Muscle layer of duodenum (tissue), 2 donors: ENCODE measurements around the gene PAK1IP1.
A peak's percentile ranks its signal among the peaks of the same experiment; 100 is the strongest.
"Not testable (repeated sequence)": the region's sequence is repeated elsewhere in the genome, so short reads cannot be mapped to it uniquely, and the experiment has no call there.

Experiments
- H3K27ac ChIP-seq: one replicate; pipeline ENCODE4 v1.7.0; 2013; ENCODE audit warnings: mild to moderate bottlenecking, low read length
- H3K27me3 ChIP-seq: one replicate; pipeline ENCODE4 v1.7.0; 2013; ENCODE audit warnings: low read depth, mild to moderate bottlenecking, control low read depth, low read length
- H3K36me3 ChIP-seq, 2 donors: one replicate each; pipeline ENCODE4 v1.7.0; 2013; ENCODE audit warnings: low read length in 2 of 2, control low read depth in 1 of 2, mild to moderate bottlenecking in 1 of 2; ENCODE audit not compliant: insufficient read depth in 2 of 2, control insufficient read depth in 1 of 2
- H3K4me1 ChIP-seq, 2 donors: one replicate each; pipeline ENCODE4 v1.7.0; 2013; ENCODE audit warnings: low read length in 2 of 2, mild to moderate bottlenecking in 2 of 2, control low read depth in 1 of 2, moderate library complexity in 1 of 2; ENCODE audit not compliant: insufficient read depth in 2 of 2, control insufficient read depth in 1 of 2
- H3K4me3 ChIP-seq, 2 donors: one replicate each; pipeline ENCODE4 v1.7.0; 2013; ENCODE audit warnings: low read length in 2 of 2, low read depth in 1 of 2, mild to moderate bottlenecking in 1 of 2
- H3K9me3 ChIP-seq, 2 donors: one replicate each; pipeline ENCODE4 v1.7.0; 2013; ENCODE audit warnings: low read length in 2 of 2, control low read depth in 1 of 2, mild to moderate bottlenecking in 1 of 2; ENCODE audit not compliant: control insufficient read depth in 1 of 2
- donor health status: healthy.

PAK1IP1 gene, protein sequence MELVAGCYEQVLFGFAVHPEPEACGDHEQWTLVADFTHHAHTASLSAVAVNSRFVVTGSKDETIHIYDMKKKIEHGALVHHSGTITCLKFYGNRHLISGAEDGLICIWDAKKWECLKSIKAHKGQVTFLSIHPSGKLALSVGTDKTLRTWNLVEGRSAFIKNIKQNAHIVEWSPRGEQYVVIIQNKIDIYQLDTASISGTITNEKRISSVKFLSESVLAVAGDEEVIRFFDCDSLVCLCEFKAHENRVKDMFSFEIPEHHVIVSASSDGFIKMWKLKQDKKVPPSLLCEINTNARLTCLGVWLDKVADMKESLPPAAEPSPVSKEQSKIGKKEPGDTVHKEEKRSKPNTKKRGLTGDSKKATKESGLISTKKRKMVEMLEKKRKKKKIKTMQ

DNA sequence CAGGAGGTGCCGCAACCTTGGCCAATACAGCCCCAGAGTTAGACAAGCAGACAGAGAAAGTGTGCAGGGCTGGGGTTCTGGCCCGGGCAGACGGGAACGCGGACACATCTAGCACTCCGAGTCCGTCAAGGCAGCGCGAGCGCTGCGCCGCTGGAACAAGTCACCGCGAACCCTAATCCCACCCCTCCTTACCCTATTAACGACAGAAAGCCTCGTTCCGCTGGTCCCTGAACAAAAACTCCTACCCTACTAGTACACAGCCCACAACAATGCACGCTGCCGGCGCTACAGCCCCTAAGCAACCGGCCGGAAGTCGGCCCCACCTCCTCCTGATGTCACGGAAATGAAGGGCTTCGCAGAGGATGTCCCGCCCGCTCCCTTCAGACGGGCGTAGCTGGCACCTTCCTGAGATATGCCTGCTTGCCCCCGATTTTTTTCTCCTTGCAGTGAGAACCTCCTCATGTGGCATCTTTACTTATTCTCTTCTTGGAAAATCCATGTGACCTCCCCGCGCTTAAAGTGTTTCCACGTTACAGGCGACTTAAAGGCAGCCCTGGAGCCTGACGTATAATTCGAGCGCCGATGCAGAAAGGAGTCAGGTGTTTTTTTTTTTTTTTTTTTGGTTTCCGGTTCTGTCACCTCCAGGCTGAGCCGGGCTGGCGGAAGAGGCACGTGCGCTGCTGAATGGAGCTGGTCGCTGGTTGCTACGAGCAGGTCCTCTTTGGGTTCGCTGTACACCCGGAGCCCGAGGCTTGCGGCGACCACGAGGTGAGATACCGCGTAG is at the start of gene PAK1IP1, which contains the start of gene C6orf52:
PAK1IP1 (plus strand) TSS at position 671 of the 784 bp plus-strand sequence; CDS start at position 685, 14 bp downstream.
C6orf52 (minus strand) TSS at position 315 of the 784 bp plus-strand sequence. CDS start 7,066 bp downstream, outside the sequence.
- Histone ChIP-seq H3K27me3 (no peaks in the 10 kb centered on the region), H3K27ac (peak within 1 kb of the TSS; percentile 98), H3K9me3 (no peaks in the 10 kb centered on the region), H3K4me3 (peak within 1 kb of the TSS; percentile 82 to 98), H3K36me3 (peaks cover 15 to 20% of the 10 kb centered on the region in 2 donors), H3K4me1 (peaks cover 13 to 21% of the 10 kb centered on the region in 2 donors)

DNA sequence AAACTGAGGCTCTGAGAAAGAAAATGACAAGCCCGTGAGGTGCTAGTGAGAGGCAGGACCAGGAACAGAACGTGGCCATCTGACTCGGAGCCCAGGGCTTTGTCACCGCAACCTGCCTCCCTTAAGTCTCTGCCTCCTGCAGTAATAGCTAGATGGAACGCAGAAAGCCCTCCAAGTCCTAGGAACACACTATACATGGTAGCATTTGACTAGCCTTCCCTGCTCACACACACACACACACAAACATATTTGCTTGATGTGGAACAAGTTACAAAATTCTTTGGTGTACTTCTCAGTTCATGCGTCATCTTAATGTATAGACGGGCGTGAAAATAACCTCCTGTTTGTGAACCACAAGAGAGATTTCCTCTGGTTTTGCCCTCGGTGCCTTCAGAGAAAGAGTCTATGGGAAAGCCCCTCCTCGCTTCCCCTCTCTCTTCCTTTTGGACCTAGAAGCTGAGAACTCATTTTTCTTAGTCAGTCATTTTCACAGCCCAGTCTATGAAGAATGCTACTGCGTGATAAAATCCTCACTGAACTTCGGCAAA is 39.2 kb upstream of the PAK1IP1 start:
- Histone ChIP-seq H3K36me3 (no peaks in the 10 kb centered on the region), H3K4me3 (no peak overlapping the region), H3K4me1 (no peaks in the 10 kb centered on the region), H3K27ac (no peak overlapping the region), H3K27me3 (no peaks in the 10 kb centered on the region), H3K9me3 (no peaks in the 10 kb centered on the region)

DNA sequence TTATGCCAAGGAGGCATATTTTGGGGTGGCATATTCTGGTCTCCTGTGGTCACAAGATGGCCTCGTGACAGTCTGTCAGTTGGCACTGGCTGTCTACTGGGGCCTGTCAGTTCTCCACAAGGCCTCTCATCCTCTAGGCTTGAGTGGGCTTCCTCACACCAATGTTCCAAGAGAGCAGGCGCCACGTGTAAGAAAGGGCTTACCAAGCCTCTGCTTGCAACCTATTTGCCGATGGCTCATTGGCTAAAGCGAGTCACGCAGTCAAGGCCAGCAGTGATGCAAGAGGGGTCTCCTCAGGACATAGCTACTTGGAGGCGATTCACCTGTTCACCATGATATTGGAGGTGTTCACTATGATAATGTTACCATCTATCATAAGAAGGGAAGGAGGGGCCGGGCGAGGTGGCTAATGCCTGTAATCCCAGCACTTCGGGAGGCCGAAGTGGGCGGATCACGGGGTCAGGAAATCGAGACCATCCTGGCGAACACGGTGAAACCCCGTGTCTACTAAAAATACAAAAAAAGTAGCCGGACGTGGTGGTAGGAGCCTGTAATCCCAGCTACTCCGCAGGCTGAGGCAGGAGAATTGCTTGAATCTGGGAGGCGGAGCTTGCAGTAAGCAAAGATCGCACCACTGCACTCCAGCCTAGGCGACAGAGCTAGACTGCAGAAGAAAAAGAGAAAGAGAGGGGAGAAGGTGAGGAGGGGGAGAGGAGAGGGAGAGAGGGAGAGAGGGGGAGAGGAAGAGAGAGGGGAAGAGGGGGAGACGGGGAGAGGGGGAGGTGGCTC is 35.7 kb upstream of the PAK1IP1 start:
- Histone ChIP-seq H3K9me3 (no peaks in the 10 kb centered on the region), H3K4me3 (peak overlapping the region in 1 of 2 donors; percentile 64), H3K36me3 (no peaks in the 10 kb centered on the region), H3K27ac (no peak overlapping the region), H3K27me3 (no peaks in the 10 kb centered on the region), H3K4me1 (no peaks in the 10 kb centered on the region)

DNA sequence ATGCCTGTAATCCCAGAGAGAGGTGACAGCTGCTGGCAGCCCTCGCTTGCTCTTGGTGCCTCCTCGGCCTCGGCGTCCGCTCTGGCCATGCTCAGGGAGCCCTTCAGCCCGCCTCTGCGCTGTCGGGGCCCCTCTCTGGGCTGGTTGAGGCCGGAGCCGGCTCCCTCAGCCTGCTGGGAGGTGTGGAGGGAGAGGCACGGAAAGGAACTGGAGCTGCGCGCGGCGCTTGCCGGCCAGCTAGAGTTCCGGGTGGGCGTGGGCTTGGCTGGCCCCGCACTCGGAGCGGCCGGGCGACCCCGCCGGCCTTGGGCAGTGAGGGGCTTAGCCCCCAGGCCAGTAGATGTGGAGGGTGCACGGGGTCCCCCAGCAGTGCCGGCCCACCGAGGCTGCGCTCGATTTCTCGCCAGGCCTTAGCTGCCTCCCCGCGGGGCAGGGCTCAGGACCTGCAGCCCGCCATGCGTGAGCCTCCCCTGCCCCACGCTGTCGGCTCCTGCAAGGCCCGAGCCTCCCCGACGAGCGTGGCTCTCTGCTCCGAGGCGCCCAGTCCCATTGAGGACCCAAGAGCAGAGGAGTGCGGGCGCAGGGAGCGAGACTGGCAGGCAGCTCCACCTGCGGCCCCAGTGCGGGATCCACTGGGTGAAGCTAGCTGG is 34.9 kb upstream of the PAK1IP1 start:
- Histone ChIP-seq H3K27ac (no peak overlapping the region), H3K27me3 (no peaks in the 10 kb centered on the region), H3K9me3 (no peaks in the 10 kb centered on the region), H3K36me3 (no peaks in the 10 kb centered on the region), H3K4me1 (no peaks in the 10 kb centered on the region), H3K4me3 (peak overlapping the region in 1 of 2 donors; percentile 64)

DNA sequence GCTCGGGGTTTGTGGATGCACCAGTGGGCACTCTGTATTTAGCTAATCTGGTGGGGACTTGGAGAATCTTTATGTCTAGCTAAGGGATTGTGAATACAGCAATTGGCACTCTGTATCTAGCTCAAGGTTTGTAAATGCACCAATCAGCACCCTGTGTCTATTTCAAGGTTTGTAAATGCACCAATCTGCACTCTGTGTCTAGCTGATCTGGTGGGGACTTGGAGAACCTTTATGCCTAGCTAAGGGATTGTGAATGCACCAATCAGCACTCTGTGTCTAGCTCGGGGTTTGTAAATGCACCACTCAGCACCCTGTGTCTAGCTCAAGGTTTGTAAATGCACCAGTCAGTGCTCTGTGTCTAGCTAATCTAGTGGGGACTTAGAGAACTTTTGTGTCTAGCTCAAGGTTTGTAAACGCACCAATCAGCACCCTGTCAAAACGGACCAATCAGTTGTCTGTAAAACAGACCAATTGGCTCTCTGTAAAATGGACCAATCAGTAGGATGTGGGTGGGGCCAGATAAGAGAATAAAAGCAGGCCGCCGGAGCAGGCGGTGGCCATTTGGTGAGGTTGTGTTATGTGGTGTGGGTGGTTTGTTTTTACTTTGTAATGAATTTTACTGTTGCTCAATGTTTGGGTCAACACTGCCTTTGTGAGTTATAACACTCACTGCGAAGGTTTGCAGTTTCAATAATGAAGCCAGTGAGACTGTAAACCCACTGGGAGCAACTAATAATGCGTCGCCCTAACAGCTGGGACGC is 34.2 kb upstream of the PAK1IP1 start:
- not testable (repeated sequence) for H3K27me3 ChIP-seq, H3K4me1 ChIP-seq, H3K27ac ChIP-seq, H3K36me3 ChIP-seq, H3K9me3 ChIP-seq
- H3K4me3 ChIP-seq, result peak overlapping the region in 1 of 2 donors; percentile 64

DNA sequence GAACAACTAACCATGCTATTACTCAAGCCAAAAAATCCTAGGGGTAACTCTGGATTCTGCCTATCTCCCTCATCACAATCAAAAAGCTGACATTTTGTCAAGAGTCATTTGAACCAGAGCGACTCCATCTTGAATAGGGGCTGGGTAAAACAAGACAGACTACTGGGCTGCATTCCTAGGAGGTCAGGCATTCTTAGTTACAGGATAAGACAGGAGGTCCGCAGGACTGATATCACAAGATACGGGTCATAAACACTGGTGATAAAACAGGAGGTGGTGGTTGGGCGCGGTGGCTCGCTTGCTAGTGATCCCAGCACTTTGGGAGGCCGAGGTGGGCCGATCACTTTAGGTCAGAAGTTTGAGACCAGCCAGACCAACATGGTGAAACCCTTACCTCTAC is 32.6 kb upstream of the PAK1IP1 start:
- no peaks in the 10 kb centered on the region for H3K36me3 ChIP-seq
- H3K27me3 ChIP-seq, result no peaks in the 10 kb centered on the region
- H3K9me3 ChIP-seq, result no peaks in the 10 kb centered on the region
- H3K27ac ChIP-seq, result no peak overlapping the region
- H3K4me3 ChIP-seq, result no peak overlapping the region
- no peaks in the 10 kb centered on the region for H3K4me1 ChIP-seq

DNA sequence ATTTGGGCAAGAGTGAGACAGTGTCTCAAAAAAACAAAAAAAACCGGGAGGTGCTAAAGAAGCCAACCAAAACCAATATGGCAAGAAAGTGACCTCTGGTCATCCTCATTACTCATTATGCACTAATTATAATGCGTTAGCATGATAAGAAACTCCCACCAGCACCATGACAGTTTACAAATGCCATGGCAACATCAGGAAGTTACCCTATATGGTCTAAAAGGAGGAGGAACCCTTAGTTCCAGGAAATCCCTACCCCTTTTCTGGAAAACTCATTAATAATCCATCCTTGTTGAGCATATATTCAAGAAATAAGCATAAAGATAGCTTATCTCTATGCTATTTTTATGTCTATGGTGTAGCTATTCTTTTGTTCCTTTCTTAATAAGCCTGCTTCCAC is 32.0 kb upstream of the PAK1IP1 start:
- H3K27me3 ChIP-seq, result no peaks in the 10 kb centered on the region
- no peak overlapping the region for H3K4me3 ChIP-seq
- H3K9me3 ChIP-seq, result no peaks in the 10 kb centered on the region
- H3K27ac ChIP-seq, result no peak overlapping the region
- no peaks in the 10 kb centered on the region for H3K36me3 ChIP-seq
- H3K4me1 ChIP-seq, result no peaks in the 10 kb centered on the region

DNA sequence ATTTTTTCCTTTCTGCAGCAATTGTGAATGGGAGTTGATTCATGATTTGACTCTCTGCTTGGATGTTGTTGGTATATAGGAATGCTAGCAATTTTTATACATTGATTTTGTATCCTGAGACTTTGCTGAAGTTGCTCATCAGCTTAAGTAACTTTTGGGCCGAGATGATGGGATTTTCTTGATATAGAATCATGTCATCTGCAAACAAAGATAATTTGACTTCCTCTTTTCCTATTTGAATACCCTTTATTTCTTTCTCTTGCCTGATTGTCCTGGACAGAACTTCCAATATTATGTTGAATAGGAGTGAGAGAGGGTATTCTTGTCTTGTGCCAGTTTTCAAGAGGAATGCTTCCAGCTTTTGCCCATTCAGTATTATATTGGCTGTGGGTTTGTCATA is 29.2 kb upstream of the PAK1IP1 start:
- H3K4me3 ChIP-seq, H3K36me3 ChIP-seq, H3K27ac ChIP-seq, H3K27me3 ChIP-seq, H3K9me3 ChIP-seq, H3K4me1 ChIP-seq: not testable (repeated sequence)

DNA sequence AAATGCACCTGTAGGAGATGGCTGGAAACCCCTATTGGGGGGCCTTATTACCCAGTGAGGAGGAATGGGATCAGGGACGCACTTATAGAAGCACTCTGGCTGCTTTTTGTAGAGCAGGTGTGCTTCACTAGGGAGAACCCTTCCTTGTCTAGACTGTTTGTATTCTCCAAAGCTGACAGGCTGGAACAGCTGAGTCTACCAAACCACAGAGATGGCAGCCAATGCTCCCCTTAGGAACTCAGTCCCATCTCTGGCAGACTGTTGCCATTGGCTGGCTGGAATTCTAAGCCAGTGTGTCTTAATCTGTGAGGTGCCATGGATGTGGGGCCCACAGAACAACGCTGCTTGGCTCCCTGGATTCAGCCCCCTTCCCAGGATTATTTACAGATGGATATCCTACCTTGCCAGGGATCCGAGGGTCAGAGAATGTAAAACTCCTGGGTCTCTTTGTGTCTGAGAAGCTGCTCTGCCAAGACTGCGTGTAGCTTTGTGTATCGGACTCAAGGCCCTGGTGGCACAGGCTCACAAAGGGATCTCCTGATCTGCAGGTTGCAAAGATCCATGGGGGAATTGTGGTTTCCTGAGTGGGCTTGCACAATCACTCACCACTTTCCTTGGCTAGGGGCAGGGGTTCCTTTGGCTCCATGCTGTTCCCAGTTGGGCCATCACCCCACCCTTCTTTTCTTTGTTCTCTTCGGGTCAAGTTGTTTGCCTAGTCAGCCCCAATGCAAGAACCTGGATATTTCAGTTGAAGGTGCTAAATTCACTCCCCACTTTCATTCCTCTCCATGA is 26.4 kb upstream of the PAK1IP1 start:
- Histone ChIP-seq H3K4me1 (no peaks in the 10 kb centered on the region), H3K4me3 (no peak overlapping the region), H3K27me3 (no peaks in the 10 kb centered on the region), H3K36me3 (no peaks in the 10 kb centered on the region), H3K9me3 (no peaks in the 10 kb centered on the region), H3K27ac (no peak overlapping the region)
